HG02588 (cell line): Measurements from ENCODE around the gene ITPR3.

Experiments
- ATAC-seq: cut with Tn5 transposase; IDR thresholded peaks from one replicate; pipeline ENCODE4 v1.9.1; 2021; ENCODE audit warnings: mild to moderate bottlenecking, moderate library complexity; ENCODE audit not compliant: unreplicated experiment

ITPR3 gene

GRCh38 chr6:33727932-33728331, 106.8 kb downstream of the ITPR3 start:
- no peak for ATAC-seq

GRCh38 chr6:33728438-33728837, 107.3 kb downstream of the ITPR3 start:
- no peak for ATAC-seq

GRCh38 chr6:33729059-33729458, 107.9 kb downstream of the ITPR3 start:
- no peak for ATAC-seq

- no peak for ATAC-seq
Measured at GRCh38 chr6:33730611-33731010, 109.5 kb downstream of the ITPR3 start.

- no peak for ATAC-seq
Measured at GRCh38 chr6:33731035-33731434, 109.9 kb downstream of the ITPR3 start.

- ATAC-seq, result no peak
Measured at GRCh38 chr6:33731751-33732282, 110.7 kb downstream of the ITPR3 start.

GRCh38 chr6:33732385-33732784, 111.3 kb downstream of the ITPR3 start:
- no peak for ATAC-seq

GRCh38 chr6:33732817-33733708, 111.9 kb downstream of the ITPR3 start:
- no peak for ATAC-seq

- ATAC-seq, result no peak
Measured at GRCh38 chr6:33733709-33734007, 112.5 kb downstream of the ITPR3 start.

GRCh38 chr6:33735216-33735615, 114.1 kb downstream of the ITPR3 start:
- no peak for ATAC-seq

- ATAC-seq, result no peak
Measured at GRCh38 chr6:33737267-33738026, 116.3 kb downstream of the ITPR3 start.

GRCh38 chr6:33738153-33738552, 117.0 kb downstream of the ITPR3 start:
- ATAC-seq, result no peak

- ATAC-seq, result no peak
Measured at GRCh38 chr6:33738879-33739278, 117.8 kb downstream of the ITPR3 start.

- no peak for ATAC-seq
Measured at GRCh38 chr6:33739571-33739970, 118.4 kb downstream of the ITPR3 start.

GRCh38 chr6:33740204-33740608, 119.1 kb downstream of the ITPR3 start:
- no peak for ATAC-seq

GRCh38 chr6:33740794-33741193, 119.7 kb downstream of the ITPR3 start:
- ATAC-seq, result no peak

- no peak for ATAC-seq
Measured at GRCh38 chr6:33742092-33742491, 121.0 kb downstream of the ITPR3 start.

GRCh38 chr6:33742837-33743236, 121.7 kb downstream of the ITPR3 start:
- ATAC-seq, result no peak

- no peak for ATAC-seq
Measured at GRCh38 chr6:33744001-33744848, 123.1 kb downstream of the ITPR3 start.

- ATAC-seq, result no peak
Measured at GRCh38 chr6:33744895-33745546, 123.9 kb downstream of the ITPR3 start.

GRCh38 chr6:33745548-33745947, 124.4 kb downstream of the ITPR3 start:
- no peak for ATAC-seq
